Measurements from ENCODE around the gene ARHGEF3.
A peak's percentile ranks its signal among the peaks of the same experiment; 100 is the strongest.
"Not testable (repeated sequence)": the region's sequence is repeated elsewhere in the genome, so short reads cannot be mapped to it uniquely, and the experiment has no call there.

ARHGEF3 gene

GRCh38 chr3:56759532-56759931 lies 42.2 kb downstream of the ARHGEF3 start:
- H3K36me3 Mint-ChIP-seq: peaks cover 32% of the 10 kb centered on the region
- H3K4me3 Mint-ChIP-seq: peak overlapping the region; percentile 63
- H3K4me1 Mint-ChIP-seq (ENCODE audit: low read depth): peaks cover 85% of the 10 kb centered on the region
- H3K27ac Mint-ChIP-seq: peak overlapping the region; percentile 88
- H3K27me3 Mint-ChIP-seq: no peaks in the 10 kb centered on the region
- no peaks in the 10 kb centered on the region for H3K9me3 Mint-ChIP-seq (ENCODE audit: low read depth)

- peak overlapping the region; percentile 88 for H3K27ac Mint-ChIP-seq
- peaks cover 32% of the 10 kb centered on the region for H3K36me3 Mint-ChIP-seq
- peaks cover 86% of the 10 kb centered on the region for H3K4me1 Mint-ChIP-seq (ENCODE audit: low read depth)
- H3K27me3 Mint-ChIP-seq: no peaks in the 10 kb centered on the region
- H3K4me3 Mint-ChIP-seq: peak overlapping the region; percentile 72
- H3K9me3 Mint-ChIP-seq (ENCODE audit: low read depth): no peaks in the 10 kb centered on the region
Measured at GRCh38 chr3:56758539-56758981, 43.2 kb downstream of the ARHGEF3 start.

GRCh38 chr3:56758042-56758441 lies 43.7 kb downstream of the ARHGEF3 start:
- not testable (repeated sequence) for H3K27me3 Mint-ChIP-seq; H3K4me3 Mint-ChIP-seq; H3K9me3 Mint-ChIP-seq (ENCODE audit: low read depth)
- Mint-ChIP-seq H3K4me1 (ENCODE audit: low read depth) (peaks cover 87% of the 10 kb centered on the region), H3K36me3 (peaks cover 34% of the 10 kb centered on the region), H3K27ac (peak overlapping the region; percentile 16)

GRCh38 chr3:56754741-56755417 lies 46.9 kb downstream of the ARHGEF3 start:
- H3K4me3 Mint-ChIP-seq: peak overlapping the region; percentile 88

GRCh38 chr3:56753206-56753820 lies 48.4 kb downstream of the ARHGEF3 start:
- Mint-ChIP-seq H3K27ac (peak overlapping the region; percentile 98), H3K4me3 (peak overlapping the region; percentile 88), H3K4me1 (ENCODE audit: low read depth) (peaks cover 73% of the 10 kb centered on the region), H3K36me3 (peaks cover 38% of the 10 kb centered on the region), H3K9me3 (ENCODE audit: low read depth) (no peaks in the 10 kb centered on the region), H3K27me3 (no peaks in the 10 kb centered on the region)

More at GRCh38 chr3:56754741-56755417, 46.9 kb downstream of the ARHGEF3 start:
- Mint-ChIP-seq H3K9me3 (ENCODE audit: low read depth) (no peaks in the 10 kb centered on the region), H3K27me3 (no peaks in the 10 kb centered on the region), H3K36me3 (peaks cover 36% of the 10 kb centered on the region), H3K4me1 (ENCODE audit: low read depth) (peaks cover 76% of the 10 kb centered on the region), H3K27ac (peak overlapping the region; percentile 98)

- Mint-ChIP-seq H3K27me3 (no peaks in the 10 kb centered on the region), H3K36me3 (peaks cover 33% of the 10 kb centered on the region), H3K4me3 (peak overlapping the region; percentile 47), H3K27ac (peak overlapping the region; percentile 91), H3K9me3 (ENCODE audit: low read depth) (no peaks in the 10 kb centered on the region), H3K4me1 (ENCODE audit: low read depth) (peaks cover 63% of the 10 kb centered on the region)
Measured at GRCh38 chr3:56751056-56751707, 50.6 kb downstream of the ARHGEF3 start.

- Mint-ChIP-seq H3K27me3 (no peaks in the 10 kb centered on the region), H3K27ac (peak overlapping the region; percentile 87), H3K36me3 (peaks cover 30% of the 10 kb centered on the region), H3K4me1 (ENCODE audit: low read depth) (peaks cover 56% of the 10 kb centered on the region), H3K9me3 (ENCODE audit: low read depth) (no peaks in the 10 kb centered on the region), H3K4me3 (no peak overlapping the region)
Measured at GRCh38 chr3:56748663-56749231, 53.0 kb downstream of the ARHGEF3 start.

- Mint-ChIP-seq H3K4me3 (no peak overlapping the region), H3K9me3 (ENCODE audit: low read depth) (no peaks in the 10 kb centered on the region), H3K36me3 (peaks cover 30% of the 10 kb centered on the region), H3K27me3 (no peaks in the 10 kb centered on the region), H3K27ac (peak overlapping the region; percentile 68), H3K4me1 (ENCODE audit: low read depth) (peaks cover 51% of the 10 kb centered on the region)
Measured at GRCh38 chr3:56747150-56747549, 54.6 kb downstream of the ARHGEF3 start.

- peaks cover 19% of the 10 kb centered on the region for H3K36me3 Mint-ChIP-seq
- H3K27ac Mint-ChIP-seq: peak overlapping the region; percentile 88
- no peak overlapping the region for H3K4me3 Mint-ChIP-seq
- no peaks in the 10 kb centered on the region for H3K27me3 Mint-ChIP-seq
- H3K4me1 Mint-ChIP-seq (ENCODE audit: low read depth): peaks cover 46% of the 10 kb centered on the region
- H3K9me3 Mint-ChIP-seq (ENCODE audit: low read depth): no peaks in the 10 kb centered on the region
Measured at GRCh38 chr3:56744016-56744415, 57.7 kb downstream of the ARHGEF3 start.

- H3K36me3 Mint-ChIP-seq: peaks cover 23% of the 10 kb centered on the region
- peak overlapping the region; percentile 68 for H3K27ac Mint-ChIP-seq
- no peak overlapping the region for H3K4me3 Mint-ChIP-seq
- H3K27me3 Mint-ChIP-seq: no peaks in the 10 kb centered on the region
- H3K4me1 Mint-ChIP-seq (ENCODE audit: low read depth): peaks cover 44% of the 10 kb centered on the region
- H3K9me3 Mint-ChIP-seq (ENCODE audit: low read depth): no peaks in the 10 kb centered on the region
Measured at GRCh38 chr3:56742887-56743286, 58.9 kb downstream of the ARHGEF3 start.

GRCh38 chr3:56739036-56739435 lies 62.7 kb downstream of the ARHGEF3 start:
- no peak overlapping the region for H3K4me3 Mint-ChIP-seq
- H3K9me3 Mint-ChIP-seq (ENCODE audit: low read depth): no peaks in the 10 kb centered on the region
- peaks cover 30% of the 10 kb centered on the region for H3K36me3 Mint-ChIP-seq
- no peak overlapping the region for H3K27ac Mint-ChIP-seq
- H3K4me1 Mint-ChIP-seq (ENCODE audit: low read depth): peaks cover 58% of the 10 kb centered on the region
- H3K27me3 Mint-ChIP-seq: no peaks in the 10 kb centered on the region

- no peak overlapping the region for H3K4me3 Mint-ChIP-seq
Measured at GRCh38 chr3:56737006-56737405, 64.7 kb downstream of the ARHGEF3 start.

GRCh38 chr3:56732109-56732508 lies 69.6 kb downstream of the ARHGEF3 start:
- Mint-ChIP-seq H3K27ac (peak overlapping the region; percentile 86), H3K4me1 (ENCODE audit: low read depth) (peaks cover 64% of the 10 kb centered on the region), H3K4me3 (no peak overlapping the region), H3K27me3 (no peaks in the 10 kb centered on the region), H3K36me3 (peaks cover 33% of the 10 kb centered on the region), H3K9me3 (ENCODE audit: low read depth) (no peaks in the 10 kb centered on the region)

More at GRCh38 chr3:56737006-56737405, 64.7 kb downstream of the ARHGEF3 start:
- Mint-ChIP-seq H3K27ac (peak overlapping the region; percentile 34), H3K4me1 (ENCODE audit: low read depth) (peaks cover 51% of the 10 kb centered on the region), H3K27me3 (no peaks in the 10 kb centered on the region), H3K36me3 (peaks cover 23% of the 10 kb centered on the region), H3K9me3 (ENCODE audit: low read depth) (no peaks in the 10 kb centered on the region)

GRCh38 chr3:56725175-56725574 lies 76.6 kb downstream of the ARHGEF3 start:
- Mint-ChIP-seq H3K4me1 (ENCODE audit: low read depth) (peaks cover 65% of the 10 kb centered on the region), H3K9me3 (ENCODE audit: low read depth) (no peaks in the 10 kb centered on the region), H3K4me3 (peak overlapping the region; percentile 88), H3K27me3 (no peaks in the 10 kb centered on the region), H3K36me3 (peaks cover 39% of the 10 kb centered on the region), H3K27ac (peak overlapping the region; percentile 97)

- H3K27me3 Mint-ChIP-seq: no peaks in the 10 kb centered on the region
- peaks cover 39% of the 10 kb centered on the region for H3K36me3 Mint-ChIP-seq
- H3K27ac Mint-ChIP-seq: peak overlapping the region; percentile 97
- H3K4me3 Mint-ChIP-seq: peak overlapping the region; percentile 88
- H3K9me3 Mint-ChIP-seq (ENCODE audit: low read depth): no peaks in the 10 kb centered on the region
- peaks cover 70% of the 10 kb centered on the region for H3K4me1 Mint-ChIP-seq (ENCODE audit: low read depth)
Measured at GRCh38 chr3:56724676-56725075, 77.1 kb downstream of the ARHGEF3 start.
